Right lobe of liver (tissue), 4 donors: Measurements from ENCODE around the gene GOLGA8B.

Experiments
- POLR2A ChIP-seq: fragments of 450-650 bp; IDR thresholded peaks from one replicate; pipeline ENCODE4 v1.6.1; 2017; ENCODE audit warnings: antibody characterized with exemption, mild to moderate bottlenecking
- TF ChIP-seq, protein P1 (sequence below), 4 donors: fragments of 200-600 bp in 3 of 4; fragments of 450-650 bp in 1 of 4; IDR thresholded peaks; one replicate each; pipeline versions ENCODE4 v1.5.1 to v1.8.0; 2016 to 2022; ENCODE audit warnings: antibody characterized with exemption in 4 of 4, mild to moderate bottlenecking in 2 of 4
- donor health status: DM: no; HTN: no; CAD: no.
- donor health status: DM: no; HTN: no; CAD: no.
- donor health status: DM: no; HTN: yes; CAD: no.

- TF ChIP-seq, protein P1, sequence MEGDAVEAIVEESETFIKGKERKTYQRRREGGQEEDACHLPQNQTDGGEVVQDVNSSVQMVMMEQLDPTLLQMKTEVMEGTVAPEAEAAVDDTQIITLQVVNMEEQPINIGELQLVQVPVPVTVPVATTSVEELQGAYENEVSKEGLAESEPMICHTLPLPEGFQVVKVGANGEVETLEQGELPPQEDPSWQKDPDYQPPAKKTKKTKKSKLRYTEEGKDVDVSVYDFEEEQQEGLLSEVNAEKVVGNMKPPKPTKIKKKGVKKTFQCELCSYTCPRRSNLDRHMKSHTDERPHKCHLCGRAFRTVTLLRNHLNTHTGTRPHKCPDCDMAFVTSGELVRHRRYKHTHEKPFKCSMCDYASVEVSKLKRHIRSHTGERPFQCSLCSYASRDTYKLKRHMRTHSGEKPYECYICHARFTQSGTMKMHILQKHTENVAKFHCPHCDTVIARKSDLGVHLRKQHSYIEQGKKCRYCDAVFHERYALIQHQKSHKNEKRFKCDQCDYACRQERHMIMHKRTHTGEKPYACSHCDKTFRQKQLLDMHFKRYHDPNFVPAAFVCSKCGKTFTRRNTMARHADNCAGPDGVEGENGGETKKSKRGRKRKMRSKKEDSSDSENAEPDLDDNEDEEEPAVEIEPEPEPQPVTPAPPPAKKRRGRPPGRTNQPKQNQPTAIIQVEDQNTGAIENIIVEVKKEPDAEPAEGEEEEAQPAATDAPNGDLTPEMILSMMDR (IDR thresholded peaks at IDR 0.05): no peak
- TF ChIP-seq POLR2A: no peak
These were observed 2.4 kb downstream of the GOLGA8B start for GRCh38 chr15:34581043-34581365.
